ENCODE results near the gene PCDH9. TPM values are rescaled to one million over a fixed set of nuclear protein-coding genes. Genes with fewer than 3 reads are reported as not detected.

PCDH9 gene
- total and polyA plus RNA-seq, 2 of the 4 experiments (the other 2 are of a cell fraction), result 2.2 to 10.2 TPM

GRCh38 chr13:66547685-66548084, 682.5 kb downstream of the PCDH9 start:
- intact Hi-C loops (cut with micrococcal nuclease) (loop anchor here (10.0 kb wide), 1 partner anchor 633 kb away; no protein-coding TSS in a partner anchor), dilution Hi-C loops (cut with HindIII; ENCODE audit: low sequenced_read_pairs, unreplicated experiment) (no loop called here), in situ Hi-C loops (cut with MboI; ENCODE audit: low sequenced_read_pairs) (no loop called here)
- H2BK20ac ChIP-seq (ENCODE audit: low read depth, low read length), result no peak overlapping the region
- H2AK5ac ChIP-seq (ENCODE audit: low read depth, low read length), result no peak overlapping the region
- H4K8ac ChIP-seq (ENCODE audit: low read depth in 2 of 2, low read length in 2 of 2), result no peak overlapping the region
- no peak overlapping the region for H3K23ac ChIP-seq (ENCODE audit: low read depth, low read length)
- H3K9ac ChIP-seq (ENCODE audit: low read depth, low read length), result no peak overlapping the region
- H3K4me3 ChIP-seq (ENCODE audit: insufficient read depth, low read depth, low read length), result no peak overlapping the region
- no peak overlapping the region for H3K27ac ChIP-seq (ENCODE audit: insufficient read depth, low read length)
- no peak overlapping the region for H4K91ac ChIP-seq (ENCODE audit: insufficient read depth, low read depth, low read length)
- H2AK9ac ChIP-seq (replicated peaks; ENCODE audit: low read depth, low read length, poor library complexity), result no peak overlapping the region
- no peaks in the 10 kb centered on the region for H4K20me1 ChIP-seq (ENCODE audit: insufficient read depth, low read length)
- ChIA-PET POLR2A (ENCODE audit: unreplicated experiment) (no interaction called here), CTCF (no interaction called here)
- no peaks in the 10 kb centered on the region for H3K9me3 ChIP-seq (ENCODE audit: control insufficient read depth, insufficient read depth, low read length)
- no peak overlapping the region for H2BK120ac ChIP-seq (ENCODE audit: low read depth, low read length)
- no peak overlapping the region for H3K4me2 ChIP-seq (ENCODE audit: low read depth, low read length)
- no peaks in the 10 kb centered on the region for H3K79me1 ChIP-seq (ENCODE audit: low read depth in 1 of 2, low read length in 2 of 2)
- no peak for TF ChIP-seq MAFK (IDR thresholded peaks at IDR 0.05; ENCODE audit: low read depth, low read length)
- no peak for TF ChIP-seq NFE2L2 (IDR thresholded peaks at IDR 0.05; ENCODE audit: low read depth, low read length)
- no peak for TF ChIP-seq CTCF (conservative IDR thresholded peaks at IDR 0.05; ENCODE audit: low read depth, low read length)
- no peak for TF ChIP-seq MAZ (IDR thresholded peaks at IDR 0.05; ENCODE audit: borderline replicate concordance, low read depth, low read length)
- no peak for TF ChIP-seq BHLHE40 (IDR thresholded peaks at IDR 0.05; ENCODE audit: low read depth, low read length)
- no peak for TF ChIP-seq MXI1 (IDR thresholded peaks at IDR 0.05; ENCODE audit: borderline replicate concordance, low read depth, low read length)
- no peak for TF ChIP-seq SMC3 (IDR thresholded peaks at IDR 0.05; ENCODE audit: low read depth, low read length)
- no peak for TF ChIP-seq RFX5 (IDR thresholded peaks at IDR 0.05; ENCODE audit: low read depth, low read length)
- H3K18ac ChIP-seq (ENCODE audit: low read depth, low read length), result no peak overlapping the region
- H2AFZ ChIP-seq (replicated peaks; ENCODE audit: low read length, poor library complexity), result no peak overlapping the region
- H3K36me3 ChIP-seq (ENCODE audit: control insufficient read depth, insufficient read depth, low read length), result no peaks in the 10 kb centered on the region
- DNase-seq (no peak), ATAC-seq (ENCODE audit: low read depth) (no peak)
- H3K56ac ChIP-seq (ENCODE audit: extremely low read depth, insufficient read depth, low read length), result no peak overlapping the region
- no peak overlapping the region for H3K14ac ChIP-seq (replicated peaks; ENCODE audit: low read depth, low read length)
- no peaks in the 10 kb centered on the region for H3K9me1 ChIP-seq (ENCODE audit: insufficient read depth, low read length)
- no peaks in the 10 kb centered on the region for H3K4me1 ChIP-seq (ENCODE audit: control insufficient read depth, insufficient read depth, low read length)
- no peak overlapping the region for H2BK5ac ChIP-seq (ENCODE audit: low read depth, low read length, poor library complexity, severe bottlenecking)
- no TSS peak for BruUV-seq (replicated peaks)
- 100% methylated on average over 1 of the region's 4 CpGs; no CpG with 5 or more reads in 1 of the 2 experiments for WGBS, 2 experiments (ENCODE audit: extremely low coverage in 2 of 2, insufficient read length in 1 of 2)
- no peak overlapping the region for H2BK15ac ChIP-seq (ENCODE audit: low read depth, low read length)
- H3K27me3 ChIP-seq (ENCODE audit: control insufficient read depth, insufficient read depth, low read length), result no peaks in the 10 kb centered on the region
- no peak overlapping the region for H3K4ac ChIP-seq (ENCODE audit: low read depth, low read length)
- H4K5ac ChIP-seq (ENCODE audit: low read depth, low read length), result no peak overlapping the region

Data from IMR-90 (cell line).